Sigmoid colon (tissue), 7 donors: ENCODE results near the gene INSL3. TPM values are rescaled to one million over a fixed set of nuclear protein-coding genes. Genes with fewer than 3 reads are reported as not detected.

Source experiments
- DNase-seq: peaks from one replicate; pipeline ENCODE4 v3.0.0-alpha.2; 2019
- H3K27ac ChIP-seq, 4 donors: fragments of 200-600 bp; sonication (generic); one replicate each; pipeline ENCODE4 v1.5.1; 2016 to 2019; ENCODE audit warnings: mild to moderate bottlenecking in 1 of 4
- H3K27me3 ChIP-seq, 3 donors: fragments of 200-600 bp; sonication (generic); one replicate each; pipeline ENCODE4 v1.5.1; 2019; ENCODE audit warnings: mild to moderate bottlenecking in 1 of 3
- H3K36me3 ChIP-seq, 4 donors: fragments of 200-600 bp; sonication (generic); one replicate each; pipeline ENCODE4 v1.5.1; 2016 to 2019
- H3K4me1 ChIP-seq, 4 donors: fragments of 200-600 bp; sonication (generic); one replicate each; pipeline ENCODE4 v1.5.1; 2017 to 2019
- H3K4me3 ChIP-seq, 4 donors: fragments of 200-600 bp; sonication (generic); one replicate each; pipeline ENCODE4 v1.5.1; 2017 to 2019; ENCODE audit warnings: mild to moderate bottlenecking in 2 of 4, moderate library complexity in 1 of 4
- H3K9me3 ChIP-seq, 4 donors: fragments of 200-600 bp in 3 of 4; sonication (generic) in 3 of 4; one replicate each; pipeline versions ENCODE4 v1.5.1 to v1.6.1; 2013 to 2019
- CTCF ChIP-seq, 4 experiments: fragments of 450-650 bp in 3 of 4; fragments of 200-600 bp in 1 of 4; IDR thresholded peaks; one replicate each; pipeline ENCODE4 v1.5.1; 2016 to 2019; ENCODE audit warnings: antibody characterized with exemption in 4 of 4, mild to moderate bottlenecking in 3 of 4, moderate library complexity in 2 of 4
- EP300 ChIP-seq, 4 donors: sonication (generic); formaldehyde crosslinking; IDR thresholded peaks; one replicate each; pipeline ENCODE4 v1.6.1; 2017; ENCODE audit warnings: antibody characterized with exemption in 4 of 4
- POLR2A ChIP-seq, 2 donors: fragments of 450-650 bp; IDR thresholded peaks; one replicate each; pipeline ENCODE4 v1.6.1; 2016; ENCODE audit warnings: antibody characterized with exemption in 2 of 2, mild to moderate bottlenecking in 2 of 2, moderate library complexity in 2 of 2
- POLR2AphosphoS5 ChIP-seq, 4 donors: sonication (generic); formaldehyde crosslinking; IDR thresholded peaks; one replicate each; pipeline ENCODE4 v1.6.1; 2017; ENCODE audit warnings: antibody characterized with exemption in 4 of 4
- WGBS, 2 donors: extraction: QIAGEN DNeasy Blood & Tissue Kit; methylation state at CpG; one replicate each; pipeline ENCODE4 v1.1.7; 2013; 5-methylcytosine and 5-hydroxymethylcytosine counted together
- intact Hi-C: fragments of 100-400 bp; cut with DNase I; formaldehyde crosslinking; loops from one replicate; pipeline ENCODE4 v1.15.1; 2023
- polyA plus RNA-seq, 3 donors: library from polyadenylated mRNA; stranded (reverse); fragments of 200-250 nt; gene quantifications; one replicate each; pipeline ENCODE4 v1.2.3, GENCODE V29; 2013
- total RNA-seq, 4 donors: library from RNA; depleted of rRNA; stranded (reverse); fragments of >200 nt; gene quantifications; one replicate each; pipeline ENCODE4 v1.1.0, GENCODE V29; 2016
- donor health status: healthy with polysubstance abuse.
- donor health status: Bipolar disorder and iron deficiency.
- donor health status: healthy.

The INSL3 gene
- total and polyA plus RNA-seq, 7 donors = 0.85 TPM; not detected in 6

GRCh38 chr19:17836530-17836929, 15.2 kb upstream of the INSL3 start:
- Histone ChIP-seq H3K4me3 (no peak overlapping the region), H3K27ac (no peak overlapping the region), H3K36me3 (no peaks in the 10 kb centered on the region), H3K9me3 (no peaks in the 10 kb centered on the region), H3K4me1 (peaks cover 0 to 6% (median 3%) of the 10 kb centered on the region in 4 donors), H3K27me3 (peaks cover 8 to 42% (median 34%) of the 10 kb centered on the region in 3 donors)
- WGBS, 2 donors = 36 to 76% methylated on average over 4 of the region's 4 CpGs
- intact Hi-C loops = no loop called here
- no peak for DNase-seq
- TF ChIP-seq CTCF (IDR thresholded peaks at IDR 0.05) (no peak), EP300 (IDR thresholded peaks at IDR 0.05) (no peak), POLR2AphosphoS5 (IDR thresholded peaks at IDR 0.05) (no peak), POLR2A (IDR thresholded peaks at IDR 0.05) (no peak)

GRCh38 chr19:17835182-17836006, 14.1 kb upstream of the INSL3 start:
- Histone ChIP-seq H3K27me3 (peaks cover 4 to 42% (median 32%) of the 10 kb centered on the region in 3 donors), H3K9me3 (no peaks in the 10 kb centered on the region), H3K27ac (no peak overlapping the region), H3K4me3 (no peak overlapping the region), H3K36me3 (no peaks in the 10 kb centered on the region), H3K4me1 (peaks cover 0 to 12% (median 8%) of the 10 kb centered on the region in 4 donors)
- intact Hi-C loops = no loop called here
- 48 to 77% methylated on average over 8 of the region's 8 CpGs for WGBS, 2 donors
- TF ChIP-seq POLR2AphosphoS5 (IDR thresholded peaks at IDR 0.05) = no peak
- DNase-seq = no peak

DNA sequence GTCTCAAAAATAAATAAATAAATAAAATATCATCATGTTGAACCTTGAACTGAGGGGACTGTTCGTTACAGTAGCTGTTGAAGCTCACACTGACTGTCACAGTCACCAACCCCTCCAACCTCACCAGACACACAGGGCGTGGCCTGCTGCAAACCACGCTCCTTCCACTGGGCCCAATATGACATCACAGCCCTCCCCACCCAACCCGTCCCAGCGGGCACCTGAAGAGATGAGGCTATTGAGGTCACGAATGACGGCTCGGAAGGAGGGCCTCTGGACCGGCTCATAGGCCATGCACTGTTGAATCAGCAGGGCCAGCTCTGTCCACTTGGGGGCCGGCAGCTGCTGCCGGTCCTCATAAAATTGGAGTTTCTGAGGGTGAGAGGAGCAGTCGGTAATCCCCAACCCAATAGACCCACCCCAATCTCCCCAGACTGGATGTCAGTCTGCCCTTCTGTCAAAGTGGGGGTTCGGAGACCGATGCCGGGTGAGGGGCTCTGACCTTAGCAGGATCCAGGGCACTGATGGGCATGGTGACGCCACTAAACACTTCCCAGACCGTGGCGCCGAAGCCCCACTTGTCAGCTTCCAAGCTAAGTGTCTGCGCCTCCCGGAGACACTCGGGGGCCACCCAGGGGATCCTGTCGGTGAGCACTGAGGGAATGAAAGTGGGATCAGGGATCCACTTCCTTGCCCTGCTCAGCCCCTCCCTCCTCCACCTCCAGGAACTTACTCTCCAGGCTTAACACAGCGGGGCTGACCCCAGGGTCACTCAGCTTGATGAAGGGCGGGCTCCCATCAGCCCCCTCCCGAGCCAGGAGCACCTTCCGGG, 13.2 kb upstream of the INSL3 start:
- no peaks in the 10 kb centered on the region for H3K36me3 ChIP-seq
- 60 to 81% methylated on average over 27 of the region's 27 CpGs for WGBS, 2 donors
- intact Hi-C loops = no loop called here
- peaks cover 0 to 19% (median 11%) of the 10 kb centered on the region in 4 donors for H3K4me1 ChIP-seq
- H3K9me3 ChIP-seq = no peaks in the 10 kb centered on the region
- no peak for TF ChIP-seq POLR2A (IDR thresholded peaks at IDR 0.05)
- TF ChIP-seq CTCF (IDR thresholded peaks at IDR 0.05) = no peak
- TF ChIP-seq EP300 (IDR thresholded peaks at IDR 0.05) = no peak
- TF ChIP-seq POLR2AphosphoS5 (IDR thresholded peaks at IDR 0.05) = no peak
- H3K27me3 ChIP-seq = peaks cover 4 to 42% (median 37%) of the 10 kb centered on the region in 3 donors
- H3K27ac ChIP-seq = no peak overlapping the region
- no peak for DNase-seq
- no peak overlapping the region for H3K4me3 ChIP-seq

DNA sequence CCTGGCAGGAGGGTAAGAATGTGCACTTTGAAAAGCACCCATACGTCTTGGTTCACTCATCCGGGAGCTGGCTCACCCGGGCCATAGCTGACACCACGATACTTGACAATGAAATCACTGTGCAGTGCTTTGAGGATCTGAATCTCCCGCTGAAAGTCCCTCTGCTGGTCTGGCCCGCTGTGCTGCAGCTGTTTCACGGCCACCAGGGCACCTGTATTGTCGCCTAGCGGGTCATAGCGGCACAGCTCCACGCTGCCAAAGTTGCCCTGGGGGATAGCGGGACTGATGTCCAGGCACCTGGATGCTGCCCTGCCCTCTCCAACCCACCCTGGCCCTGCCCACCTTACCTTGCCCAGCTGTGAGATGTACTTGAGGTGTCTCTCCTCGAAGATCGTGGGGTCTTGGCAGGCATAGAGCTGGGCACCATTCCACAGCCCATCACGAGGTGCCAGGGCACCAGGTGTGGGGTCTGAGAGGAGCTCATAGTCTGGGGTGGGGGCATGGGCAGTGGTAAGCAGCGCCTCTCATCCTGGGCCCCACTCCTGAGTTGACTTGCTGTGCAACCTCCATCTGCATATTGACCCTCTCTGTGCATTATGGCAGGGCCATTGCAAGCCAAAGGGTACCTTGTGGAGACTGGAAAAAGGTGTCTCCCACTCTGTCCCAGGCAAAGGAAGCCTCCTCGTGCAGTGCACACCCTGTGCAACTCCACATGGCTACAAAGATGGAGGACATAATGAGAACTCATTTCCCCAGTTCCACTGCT, 11.3 kb upstream of the INSL3 start:
- Histone ChIP-seq H3K4me1 (peaks cover 0 to 19% (median 11%) of the 10 kb centered on the region in 4 donors), H3K9me3 (no peaks in the 10 kb centered on the region), H3K4me3 (no peak overlapping the region), H3K27ac (no peak overlapping the region), H3K27me3 (peaks cover 4 to 57% (median 41%) of the 10 kb centered on the region in 3 donors), H3K36me3 (no peaks in the 10 kb centered on the region)
- 61 to 88% methylated on average over 17 of the region's 17 CpGs for WGBS, 2 donors
- DNase-seq = no peak
- intact Hi-C loops = no loop called here
- no peak for TF ChIP-seq CTCF (IDR thresholded peaks at IDR 0.05)
- no peak for TF ChIP-seq POLR2AphosphoS5 (IDR thresholded peaks at IDR 0.05)
- no peak for TF ChIP-seq POLR2A (IDR thresholded peaks at IDR 0.05)
- no peak for TF ChIP-seq EP300 (IDR thresholded peaks at IDR 0.05)
